GM21825 (cell line): Measurements from ENCODE around the gene KLHL14.
"Not testable (repeated sequence)": the region's sequence is repeated elsewhere in the genome, so short reads cannot be mapped to it uniquely, and the experiment has no call there.

Experiments used
- ATAC-seq: cut with Tn5 transposase; IDR thresholded peaks from one replicate; pipeline ENCODE4 v1.9.1; 2021; ENCODE audit warnings: mild to moderate bottlenecking, moderate library complexity; ENCODE audit not compliant: unreplicated experiment

The KLHL14 gene

DNA sequence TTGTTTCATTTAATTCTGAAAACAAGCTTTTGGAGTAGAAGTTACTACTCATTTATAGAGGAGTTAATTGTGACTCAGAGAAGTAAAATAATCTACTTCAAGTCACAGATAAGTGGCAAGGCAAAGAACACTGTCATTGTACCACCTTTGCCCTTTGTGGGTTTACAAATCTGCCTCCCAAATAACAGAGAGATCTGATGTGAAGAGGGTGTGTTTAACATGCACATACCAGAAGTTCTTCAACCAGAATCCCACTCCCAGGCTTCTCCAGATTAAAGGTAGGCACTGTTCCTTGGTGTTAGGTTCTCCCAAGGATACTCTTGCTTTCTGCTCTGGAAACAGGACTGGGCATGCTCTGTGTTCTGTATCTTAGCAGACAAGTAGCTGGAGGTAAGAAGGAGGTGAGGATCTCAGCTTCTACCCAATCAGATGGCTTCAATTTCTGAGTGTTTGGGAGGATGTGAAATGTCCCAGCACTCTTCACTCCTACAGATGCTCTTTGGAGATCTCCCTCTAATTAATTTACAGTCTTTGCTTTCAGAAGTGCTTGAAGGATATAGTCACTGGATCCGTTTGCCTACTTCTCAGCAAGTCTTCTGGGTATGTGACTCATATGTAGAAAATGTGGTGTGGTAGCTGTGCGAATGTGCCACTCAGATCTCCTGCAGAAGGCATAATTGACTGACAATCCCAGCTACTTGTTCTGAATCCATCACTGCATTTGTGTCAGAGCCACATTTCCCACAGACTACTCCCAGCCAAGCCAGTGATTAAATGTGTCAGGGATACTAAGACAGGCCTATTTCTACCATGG, 111.1 kb downstream of the KLHL14 start:
- no peak for ATAC-seq

DNA sequence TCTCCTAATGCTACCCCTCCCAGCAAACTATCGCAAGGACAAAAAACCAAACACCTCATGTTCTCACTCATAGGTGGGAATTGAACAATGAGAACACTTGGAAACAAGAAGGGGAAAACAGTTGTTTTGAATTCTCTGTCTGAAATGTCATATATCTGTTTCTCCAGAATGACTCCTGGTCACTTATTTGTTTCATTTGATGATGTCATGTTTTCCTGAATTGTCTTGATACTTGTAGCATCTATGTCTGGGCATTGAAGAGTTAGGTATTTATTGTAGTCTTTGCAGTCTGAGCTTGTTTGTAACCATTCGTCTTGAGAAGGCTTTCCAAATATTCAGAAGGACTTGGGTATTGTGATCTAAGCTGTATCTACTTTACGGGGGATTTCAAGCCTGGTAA, 118.3 kb downstream of the KLHL14 start:
- ATAC-seq: not testable (repeated sequence)

DNA sequence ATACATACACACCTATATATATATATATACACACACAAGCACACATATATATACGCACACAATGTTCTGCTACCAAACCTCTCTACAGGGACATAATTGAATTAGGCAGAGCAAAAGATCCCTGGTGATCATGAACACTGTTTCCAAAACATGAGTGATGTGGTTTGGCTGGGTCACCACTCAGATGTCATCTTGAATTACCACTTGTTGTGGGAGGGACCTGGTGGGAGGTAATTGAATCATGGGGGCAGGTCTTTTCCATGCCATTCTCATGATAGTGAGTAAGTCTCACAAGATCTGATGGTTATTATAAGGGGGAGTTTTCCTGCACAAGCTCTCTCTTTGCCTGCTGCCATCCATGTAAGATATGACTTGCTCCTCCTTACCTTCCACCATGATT, 135.2 kb downstream of the KLHL14 start:
- ATAC-seq: not testable (repeated sequence)

DNA sequence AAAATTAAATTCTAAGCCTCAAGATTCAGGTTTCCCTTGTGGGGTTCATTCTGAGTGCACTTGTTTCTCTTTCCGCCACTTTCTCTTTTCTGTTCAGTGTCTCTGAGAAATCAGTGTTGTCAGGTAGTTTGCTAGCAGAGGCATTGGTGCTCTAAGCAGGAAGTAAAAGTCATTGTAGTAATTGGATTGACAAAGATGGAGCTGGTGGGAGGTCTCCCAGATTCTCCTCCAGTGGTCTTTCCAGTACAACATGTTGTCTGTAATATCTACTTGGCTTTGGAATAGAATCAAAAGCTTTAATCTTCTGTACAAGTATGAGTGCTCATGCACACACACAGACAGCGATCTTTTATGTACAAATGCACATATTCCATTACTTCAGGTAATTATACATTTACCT, 135.6 kb downstream of the KLHL14 start:
- ATAC-seq: no peak

DNA sequence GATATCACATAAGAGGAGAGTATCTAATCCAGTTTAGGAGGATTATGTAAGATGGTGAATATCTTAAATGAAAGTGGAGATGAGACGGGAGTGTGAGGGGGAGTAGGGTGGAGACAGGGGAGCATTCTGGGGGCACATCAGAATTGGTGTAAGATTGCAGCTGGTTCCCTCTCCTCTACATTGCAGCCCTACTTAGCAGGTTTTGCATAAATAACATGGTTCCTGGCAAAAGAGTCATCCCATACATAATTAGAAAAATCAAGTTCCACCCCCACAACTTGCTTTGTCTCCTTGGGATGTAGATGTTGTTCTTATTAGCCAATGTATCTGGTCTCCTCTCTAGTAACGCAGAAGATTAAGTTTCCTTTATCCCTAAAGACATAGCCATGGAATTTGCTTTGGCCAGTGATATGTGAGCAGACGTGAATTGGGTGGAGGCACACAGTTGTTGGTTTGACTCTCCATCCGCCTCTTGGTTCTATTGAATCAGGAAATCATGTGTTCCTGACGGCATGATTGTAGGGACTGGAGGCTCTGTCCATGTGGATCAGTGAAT, 137.9 kb downstream of the KLHL14 start:
- no peak for ATAC-seq

DNA sequence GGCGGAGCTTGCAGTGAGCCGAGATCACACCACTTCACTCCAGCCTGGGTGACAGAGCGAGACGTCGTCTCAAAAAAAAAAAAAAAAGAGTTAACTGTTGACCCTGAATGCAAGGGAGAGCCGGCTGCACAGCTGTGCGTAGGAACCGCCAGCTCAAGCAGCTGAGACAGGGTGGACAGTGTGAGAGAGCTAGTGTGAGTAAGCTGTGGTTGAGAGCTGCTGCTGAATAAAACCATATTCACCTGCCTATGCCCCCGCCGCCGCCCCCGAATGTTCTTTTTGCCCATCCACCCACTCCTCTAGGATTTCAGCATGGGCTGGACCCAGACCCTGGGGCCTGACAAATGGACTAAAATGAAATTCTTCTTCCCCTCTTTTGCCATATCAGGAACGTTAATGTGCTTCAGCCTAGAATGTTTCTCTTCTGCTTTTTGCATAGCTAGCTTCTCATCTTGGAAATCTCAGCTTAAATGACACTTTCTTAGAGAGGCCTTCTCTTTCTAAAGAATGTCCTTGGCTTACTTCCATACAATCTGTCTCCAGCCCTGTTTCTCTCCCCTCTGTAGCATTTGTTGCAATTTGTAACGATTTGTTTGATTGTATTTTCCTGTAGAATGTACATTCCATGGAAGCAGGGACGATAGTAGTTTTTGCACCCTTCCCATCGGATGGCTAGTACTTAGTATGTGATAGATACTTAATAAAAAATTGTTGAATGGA, 142.7 kb downstream of the KLHL14 start:
- no peak for ATAC-seq

DNA sequence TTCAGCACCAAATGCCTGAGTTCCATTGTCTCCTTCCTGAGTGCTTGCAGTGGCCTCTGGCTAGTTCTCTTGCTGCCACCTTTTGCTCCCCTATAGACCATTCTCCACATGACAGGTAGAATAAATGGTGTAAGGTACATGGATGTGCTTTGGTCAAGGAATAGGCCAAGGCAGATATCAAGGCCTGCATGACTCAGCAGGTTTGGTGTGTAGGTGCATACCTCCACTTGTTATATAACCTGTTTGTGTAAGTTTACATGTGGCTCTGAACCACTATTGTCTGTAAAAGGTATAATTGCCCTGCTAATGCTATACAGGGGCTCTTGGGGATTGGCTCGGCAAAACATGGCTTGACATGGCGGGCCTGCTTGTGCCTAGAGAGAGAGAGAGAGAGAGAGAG, 143.5 kb downstream of the KLHL14 start:
- ATAC-seq: no peak

DNA sequence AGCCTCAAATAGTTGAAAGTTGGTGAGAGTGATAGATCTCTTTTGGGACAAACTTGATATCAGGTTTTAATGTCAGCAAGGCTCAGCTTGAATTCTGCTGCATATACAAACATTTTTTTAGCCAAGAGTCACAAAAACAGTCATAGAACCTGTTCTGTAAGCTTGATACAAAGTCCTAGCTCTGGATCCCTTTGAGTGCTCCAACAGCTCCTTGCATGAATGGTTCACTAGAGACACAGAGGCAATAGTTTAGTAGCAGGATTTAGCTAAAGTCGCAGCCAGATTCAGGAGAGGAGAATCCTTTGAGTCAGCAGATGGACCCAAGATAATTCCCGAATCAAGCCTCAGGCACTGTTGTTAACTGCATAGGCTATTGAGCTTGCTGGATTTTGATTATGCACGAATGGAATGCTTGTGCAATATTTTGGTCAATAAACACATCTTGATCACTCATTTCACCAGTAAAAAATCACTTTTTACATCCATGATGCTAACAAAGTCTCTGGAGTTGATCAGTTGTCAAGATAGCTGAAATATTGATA, 148.6 kb downstream of the KLHL14 start:
- no peak for ATAC-seq

DNA sequence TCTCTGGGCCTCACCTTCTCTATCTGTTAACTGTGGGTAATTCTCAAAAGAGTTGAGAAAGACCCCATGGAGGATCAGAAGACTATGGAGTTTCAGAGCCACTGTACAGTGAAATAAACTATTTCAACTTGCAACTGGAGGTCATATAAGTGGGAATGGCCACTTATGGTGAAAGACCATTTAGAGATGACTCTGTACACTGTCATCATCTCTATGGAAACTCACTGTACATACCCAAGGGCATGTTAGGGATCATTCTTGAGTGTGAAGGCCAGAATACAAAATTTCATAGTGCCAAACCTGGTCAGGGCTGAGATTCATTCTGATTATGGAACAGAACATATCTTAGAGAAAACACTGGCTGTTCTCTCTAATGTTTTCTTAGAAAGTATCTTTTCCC, 149.3 kb downstream of the KLHL14 start:
- ATAC-seq: no peak
